H1 (cell line): ENCODE results near the gene ASPG. TPM values are rescaled to one million over a fixed set of nuclear protein-coding genes. Genes with fewer than 3 reads are reported as not detected.

ENCODE experiments used
- FOSL1 ChIP-seq: IDR thresholded peaks from 2 replicates; pipeline ENCODE4 v1.6.1; 2011; ENCODE audit warnings: mild to moderate bottlenecking, low read depth, low read length, moderate library complexity; ENCODE audit not compliant: insufficient read depth
- SIN3A ChIP-seq, 2 experiments: IDR thresholded peaks in 1 of 2; conservative IDR thresholded peaks in 1 of 2; 2 replicates each; pipeline ENCODE4 v1.6.1; 2011 to 2012; ENCODE audit warnings: low read length in 2 of 2, improper control_type of control experiment in 1 of 2, low read depth in 1 of 2, mild to moderate bottlenecking in 1 of 2
- polyA plus RNA-seq, 7 experiments: library from polyadenylated mRNA; depleted of rRNA in 3 of 7; stranded (reverse) in 5 of 7; unstranded in 2 of 7; fragments of >200 nt in 5 of 7; fragments of 200-250 nt in 2 of 7; gene quantifications; 1 replicate in 5 of 7; 2 replicates in 1 of 7; 4 replicates in 1 of 7; pipeline versions ENCODE4 v1.2.1 to v1.2.3, GENCODE V29; 2011 to 2013; ENCODE audit warnings: missing spikeins in 2 of 7, mixed read lengths in 2 of 7
- total RNA-seq: library from RNA; stranded (reverse); fragmentation: NEBNext Ultra II Directional; extraction: Animal tissue kit (Norgen Biotek cat#: 25700); gene quantifications from 2 replicates; pipeline ENCODE4 v1.2.1, GENCODE V29; 2021
- TF ChIP-seq, protein P1 (sequence below): fragments of 300-600 bp; sonication (generic); IDR thresholded peaks from 2 replicates; pipeline ENCODE4 v1.7.1; 2012; ENCODE audit warnings: low read length, moderate library complexity, mild to moderate bottlenecking, inconsistent platforms; ENCODE audit not compliant: insufficient replicate concordance

Gene ASPG
- total and polyA plus RNA-seq, 2 of the 8 experiments (the other 6 are each of a cell fraction or from before 2014, with no cell fraction given), result 0.34 to 0.59 TPM

DNA sequence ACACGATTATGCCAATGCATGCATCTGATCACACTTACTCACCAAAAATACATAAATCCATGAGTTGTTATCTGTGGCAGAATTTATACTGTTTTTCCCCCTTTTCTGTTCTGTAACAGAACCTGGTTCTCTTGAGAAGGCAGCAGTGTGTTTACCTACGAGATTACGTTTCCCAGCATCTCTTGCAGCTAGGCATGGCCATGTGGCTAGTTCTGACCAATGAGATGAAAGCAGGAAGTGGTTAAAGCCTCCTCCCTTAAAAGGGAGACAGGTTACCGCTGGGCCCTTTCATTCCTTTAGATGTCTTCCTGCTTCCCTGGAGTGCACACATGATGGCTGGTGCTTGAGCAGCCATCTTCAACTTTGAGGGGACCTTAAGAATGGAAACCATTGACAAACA, 11.7 kb upstream of the ASPG start (continued):
- TF ChIP-seq, protein P1, sequence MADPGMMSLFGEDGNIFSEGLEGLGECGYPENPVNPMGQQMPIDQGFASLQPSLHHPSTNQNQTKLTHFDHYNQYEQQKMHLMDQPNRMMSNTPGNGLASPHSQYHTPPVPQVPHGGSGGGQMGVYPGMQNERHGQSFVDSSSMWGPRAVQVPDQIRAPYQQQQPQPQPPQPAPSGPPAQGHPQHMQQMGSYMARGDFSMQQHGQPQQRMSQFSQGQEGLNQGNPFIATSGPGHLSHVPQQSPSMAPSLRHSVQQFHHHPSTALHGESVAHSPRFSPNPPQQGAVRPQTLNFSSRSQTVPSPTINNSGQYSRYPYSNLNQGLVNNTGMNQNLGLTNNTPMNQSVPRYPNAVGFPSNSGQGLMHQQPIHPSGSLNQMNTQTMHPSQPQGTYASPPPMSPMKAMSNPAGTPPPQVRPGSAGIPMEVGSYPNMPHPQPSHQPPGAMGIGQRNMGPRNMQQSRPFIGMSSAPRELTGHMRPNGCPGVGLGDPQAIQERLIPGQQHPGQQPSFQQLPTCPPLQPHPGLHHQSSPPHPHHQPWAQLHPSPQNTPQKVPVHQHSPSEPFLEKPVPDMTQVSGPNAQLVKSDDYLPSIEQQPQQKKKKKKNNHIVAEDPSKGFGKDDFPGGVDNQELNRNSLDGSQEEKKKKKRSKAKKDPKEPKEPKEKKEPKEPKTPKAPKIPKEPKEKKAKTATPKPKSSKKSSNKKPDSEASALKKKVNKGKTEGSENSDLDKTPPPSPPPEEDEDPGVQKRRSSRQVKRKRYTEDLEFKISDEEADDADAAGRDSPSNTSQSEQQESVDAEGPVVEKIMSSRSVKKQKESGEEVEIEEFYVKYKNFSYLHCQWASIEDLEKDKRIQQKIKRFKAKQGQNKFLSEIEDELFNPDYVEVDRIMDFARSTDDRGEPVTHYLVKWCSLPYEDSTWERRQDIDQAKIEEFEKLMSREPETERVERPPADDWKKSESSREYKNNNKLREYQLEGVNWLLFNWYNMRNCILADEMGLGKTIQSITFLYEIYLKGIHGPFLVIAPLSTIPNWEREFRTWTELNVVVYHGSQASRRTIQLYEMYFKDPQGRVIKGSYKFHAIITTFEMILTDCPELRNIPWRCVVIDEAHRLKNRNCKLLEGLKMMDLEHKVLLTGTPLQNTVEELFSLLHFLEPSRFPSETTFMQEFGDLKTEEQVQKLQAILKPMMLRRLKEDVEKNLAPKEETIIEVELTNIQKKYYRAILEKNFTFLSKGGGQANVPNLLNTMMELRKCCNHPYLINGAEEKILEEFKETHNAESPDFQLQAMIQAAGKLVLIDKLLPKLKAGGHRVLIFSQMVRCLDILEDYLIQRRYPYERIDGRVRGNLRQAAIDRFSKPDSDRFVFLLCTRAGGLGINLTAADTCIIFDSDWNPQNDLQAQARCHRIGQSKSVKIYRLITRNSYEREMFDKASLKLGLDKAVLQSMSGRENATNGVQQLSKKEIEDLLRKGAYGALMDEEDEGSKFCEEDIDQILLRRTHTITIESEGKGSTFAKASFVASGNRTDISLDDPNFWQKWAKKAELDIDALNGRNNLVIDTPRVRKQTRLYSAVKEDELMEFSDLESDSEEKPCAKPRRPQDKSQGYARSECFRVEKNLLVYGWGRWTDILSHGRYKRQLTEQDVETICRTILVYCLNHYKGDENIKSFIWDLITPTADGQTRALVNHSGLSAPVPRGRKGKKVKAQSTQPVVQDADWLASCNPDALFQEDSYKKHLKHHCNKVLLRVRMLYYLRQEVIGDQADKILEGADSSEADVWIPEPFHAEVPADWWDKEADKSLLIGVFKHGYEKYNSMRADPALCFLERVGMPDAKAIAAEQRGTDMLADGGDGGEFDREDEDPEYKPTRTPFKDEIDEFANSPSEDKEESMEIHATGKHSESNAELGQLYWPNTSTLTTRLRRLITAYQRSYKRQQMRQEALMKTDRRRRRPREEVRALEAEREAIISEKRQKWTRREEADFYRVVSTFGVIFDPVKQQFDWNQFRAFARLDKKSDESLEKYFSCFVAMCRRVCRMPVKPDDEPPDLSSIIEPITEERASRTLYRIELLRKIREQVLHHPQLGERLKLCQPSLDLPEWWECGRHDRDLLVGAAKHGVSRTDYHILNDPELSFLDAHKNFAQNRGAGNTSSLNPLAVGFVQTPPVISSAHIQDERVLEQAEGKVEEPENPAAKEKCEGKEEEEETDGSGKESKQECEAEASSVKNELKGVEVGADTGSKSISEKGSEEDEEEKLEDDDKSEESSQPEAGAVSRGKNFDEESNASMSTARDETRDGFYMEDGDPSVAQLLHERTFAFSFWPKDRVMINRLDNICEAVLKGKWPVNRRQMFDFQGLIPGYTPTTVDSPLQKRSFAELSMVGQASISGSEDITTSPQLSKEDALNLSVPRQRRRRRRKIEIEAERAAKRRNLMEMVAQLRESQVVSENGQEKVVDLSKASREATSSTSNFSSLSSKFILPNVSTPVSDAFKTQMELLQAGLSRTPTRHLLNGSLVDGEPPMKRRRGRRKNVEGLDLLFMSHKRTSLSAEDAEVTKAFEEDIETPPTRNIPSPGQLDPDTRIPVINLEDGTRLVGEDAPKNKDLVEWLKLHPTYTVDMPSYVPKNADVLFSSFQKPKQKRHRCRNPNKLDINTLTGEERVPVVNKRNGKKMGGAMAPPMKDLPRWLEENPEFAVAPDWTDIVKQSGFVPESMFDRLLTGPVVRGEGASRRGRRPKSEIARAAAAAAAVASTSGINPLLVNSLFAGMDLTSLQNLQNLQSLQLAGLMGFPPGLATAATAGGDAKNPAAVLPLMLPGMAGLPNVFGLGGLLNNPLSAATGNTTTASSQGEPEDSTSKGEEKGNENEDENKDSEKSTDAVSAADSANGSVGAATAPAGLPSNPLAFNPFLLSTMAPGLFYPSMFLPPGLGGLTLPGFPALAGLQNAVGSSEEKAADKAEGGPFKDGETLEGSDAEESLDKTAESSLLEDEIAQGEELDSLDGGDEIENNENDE, result no peak
- no peak for TF ChIP-seq SIN3A (conservative IDR thresholded peaks at IDR 0.05 in 1 of 2, IDR thresholded peaks at IDR 0.05 in 1 of 2; ENCODE audit: low read depth in 1 of 2, low read length in 2 of 2)
- TF ChIP-seq FOSL1, result no peak
